ENCODE measurements around the gene C1QTNF1. TPM values are rescaled to one million over a fixed set of nuclear protein-coding genes. Genes with fewer than 3 reads are reported as not detected.
A peak's percentile ranks its signal among the peaks of the same experiment; 100 is the strongest.

Gene C1QTNF1
- total and polyA plus RNA-seq, 9 of the 15 experiments (the other 6 are each of a cell fraction or from before 2014, with no cell fraction given) = 0.09 TPM; not detected in 8

- Histone ChIP-seq H3K4me2 (ENCODE audit: insufficient read depth, low read length) (no peak overlapping the region), H3K9ac (ENCODE audit: insufficient read depth in 1 of 2, low read depth in 2 of 2, low read length in 2 of 2) (peak overlapping the region in 1 of 2 experiments; percentile 13; a peak in 1 of 4 replicates), H3K9me3 (replicated peaks; ENCODE audit: control insufficient read depth, insufficient read depth, low read depth, low read length) (no peaks in the 10 kb centered on the region; the same call in 1 of the 2 replicates), H4K20me1 (replicated peaks; ENCODE audit: control insufficient read depth, insufficient read depth, low read length) (peaks cover 15% of the 10 kb centered on the region; the same call in 1 of the 2 replicates), H3K9me1 (ENCODE audit: control insufficient read depth, insufficient read depth, low read length) (no peaks in the 10 kb centered on the region), H3K4me3 (no peak overlapping the region), H2AFZ (ENCODE audit: low read depth, low read length) (no peak overlapping the region), H3K79me2 (ENCODE audit: control insufficient read depth, insufficient read depth, low read length) (no peaks in the 10 kb centered on the region), H3K27ac (ENCODE audit: extremely low read depth, low read depth, low read length) (no peak overlapping the region), H3K4me1 (replicated peaks in 1 of 2; ENCODE audit: control insufficient read depth in 2 of 2, insufficient read depth in 2 of 2, low read length in 2 of 2) (peaks cover 0 to 14% of the 10 kb centered on the region in 2 experiments; a peak in 2 of 5 replicates), H3K27me3 (ENCODE audit: control insufficient read depth in 2 of 2, insufficient read depth in 2 of 2, low read length in 2 of 2) (peaks cover 32 to 79% of the 10 kb centered on the region in 2 experiments; a peak in 4 of 5 replicates), H3K36me3 (ENCODE audit: control insufficient read depth, insufficient read depth, low read length) (no peaks in the 10 kb centered on the region)
- DNase-seq (ENCODE audit: extremely low read depth in 1 of 4, low spot score in 3 of 4) = no peak
- intact Hi-C loops (cut with micrococcal nuclease) (loop anchor here (5.0 kb wide), 1 partner anchor 34 kb away; no protein-coding TSS in a partner anchor), in situ Hi-C loops (cut with MboI) (no loop called here)
- WGBS (ENCODE audit: insufficient coverage, low coverage, missing lambda C conversion rate) = 5% methylated on average over 39 of the region's 41 CpGs
- ATAC-seq = no peak; the same call in 2 of the 3 replicates
- FAIRE-seq = no peak
- BruUV-seq (replicated peaks) = no TSS peak
- ChIA-PET CTCF (ENCODE audit: low intra/inter-chr PET ratio) (interaction anchor here (0.6 to 0.9 kb wide), 2 partner anchors 34 to 340 kb away, joined by 3 read pairs; no protein-coding TSS in a partner anchor), POLR2A (no interaction called here)
- TF ChIP-seq ZNF121 (CRISPR knock-in tag; conservative IDR thresholded peaks at IDR 0.05) (no peak), NKRF (IDR thresholded peaks at IDR 0.05; ENCODE audit: borderline replicate concordance) (no peak), ATF7 (IDR thresholded peaks at IDR 0.05) (no peak), ELK1 (CRISPR knock-in tag; IDR thresholded peaks at IDR 0.05) (no peak), ZNF707 (CRISPR knock-in tag; conservative IDR thresholded peaks at IDR 0.05) (no peak), ZNF444 (CRISPR knock-in tag; IDR thresholded peaks at IDR 0.05) (no peak), CREB5 (CRISPR knock-in tag; IDR thresholded peaks at IDR 0.05) (no peak), TAF15 (IDR thresholded peaks at IDR 0.05; ENCODE audit: low read depth, low read length) (no peak), ZNF212 (CRISPR knock-in tag; IDR thresholded peaks at IDR 0.05) (no peak), CBX5 (IDR thresholded peaks at IDR 0.05; ENCODE audit: borderline replicate concordance, low read depth) (no peak), ZNF655 (CRISPR knock-in tag; IDR thresholded peaks at IDR 0.05) (no peak), ZBTB49 (CRISPR knock-in tag; IDR thresholded peaks at IDR 0.05; ENCODE audit: borderline replicate concordance) (no peak)
Measured at GRCh38 chr17:79047923-79048825, 24.2 kb downstream of the C1QTNF1 start.

Data from K562 (cell line).